Measurements from ENCODE around the gene PPARG.
"Not testable (repeated sequence)": the region's sequence is repeated elsewhere in the genome, so short reads cannot be mapped to it uniquely, and the experiment has no call there.

PPARG gene

GRCh38 chr3:12465836-12466225 lies 177.0 kb downstream of the PPARG start:
- no peak for DNase-seq

DNA sequence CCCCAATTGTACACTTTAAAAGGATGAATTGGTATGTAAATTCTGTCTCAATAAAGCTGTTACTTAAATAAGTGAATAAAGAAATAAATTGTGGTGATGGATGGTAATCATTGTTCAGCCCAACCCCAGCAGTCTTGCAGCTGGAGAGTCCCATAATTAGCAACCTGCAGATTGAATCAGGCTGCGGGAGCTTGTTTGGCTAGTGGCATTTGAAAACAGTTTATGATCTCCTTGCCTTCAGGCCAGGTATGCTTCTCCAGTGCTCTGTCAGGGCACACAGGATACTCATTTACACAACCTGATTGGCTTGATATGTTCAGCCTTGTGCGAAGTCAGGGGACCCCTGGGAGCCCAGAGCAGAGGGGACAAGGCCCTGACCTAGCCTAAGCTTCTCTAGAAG lies 178.9 kb downstream of the PPARG start:
- DNase-seq: no peak

DNA sequence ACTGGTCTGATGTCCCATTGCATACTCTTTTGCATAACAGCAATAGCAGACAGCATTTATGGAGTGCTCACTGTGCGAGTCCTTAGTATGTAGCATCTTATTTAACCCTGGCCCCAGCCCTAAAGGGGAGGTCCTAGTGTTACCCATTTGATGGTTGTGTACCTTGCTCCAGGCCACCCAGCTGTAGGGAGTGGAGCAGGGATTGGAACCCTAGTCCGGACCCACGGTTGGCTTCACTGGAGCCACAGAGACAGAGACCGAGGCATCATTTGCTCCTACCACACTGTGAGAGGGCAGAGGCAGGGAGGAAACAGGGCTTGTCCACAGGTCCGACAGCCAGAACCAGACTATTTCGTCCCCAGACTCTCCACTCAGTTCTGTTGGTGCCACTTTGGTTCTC lies 179.4 kb downstream of the PPARG start:
- no peak for DNase-seq

DNA sequence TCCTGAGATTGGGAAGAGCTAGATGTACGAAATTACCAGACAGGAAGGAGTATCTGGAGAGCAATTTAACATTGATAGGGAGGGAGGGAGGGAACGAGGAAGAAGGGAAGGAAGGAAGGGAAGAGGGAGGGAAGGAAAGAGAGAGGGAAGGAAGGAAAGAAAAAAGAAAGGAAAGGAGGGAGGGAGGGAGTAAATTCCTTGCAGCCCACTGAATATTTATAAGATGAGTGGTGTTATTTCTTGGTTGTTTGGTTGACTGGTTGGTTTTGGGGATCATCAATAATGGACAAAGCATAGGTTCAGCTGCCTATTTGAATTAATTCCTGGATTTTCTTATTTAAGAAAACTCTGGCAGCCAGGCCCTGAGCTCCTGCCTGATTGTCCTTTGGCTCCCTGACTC lies 179.9 kb downstream of the PPARG start:
- DNase-seq: no peak

GRCh38 chr3:12469222-12469621 lies 180.4 kb downstream of the PPARG start:
- not testable (repeated sequence) for DNase-seq

GRCh38 chr3:12470111-12470510 lies 181.2 kb downstream of the PPARG start:
- no peak for DNase-seq

- no peak for DNase-seq
Observed at GRCh38 chr3:12470680-12471079, 181.8 kb downstream of the PPARG start.

DNA sequence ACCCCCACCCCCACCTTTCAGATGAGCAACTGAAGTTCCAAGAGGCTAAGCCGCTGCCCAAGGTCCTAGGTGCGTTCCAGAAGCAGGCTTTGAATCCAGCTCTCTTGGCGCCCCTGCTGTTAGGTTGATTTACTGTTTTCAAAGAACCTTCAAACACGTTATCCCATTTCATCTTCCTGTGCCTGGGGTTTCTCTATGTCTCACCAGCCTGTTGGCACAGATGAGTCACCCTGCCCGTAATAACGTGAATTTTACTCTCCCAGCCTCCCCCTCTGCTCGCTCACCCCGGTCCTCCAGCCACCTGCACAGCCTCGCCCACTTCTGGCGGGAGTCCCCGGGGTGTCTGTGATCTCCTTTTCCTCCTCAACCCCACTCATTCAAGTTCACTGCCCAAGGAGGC lies 182.4 kb downstream of the PPARG start:
- no peak for DNase-seq

DNA sequence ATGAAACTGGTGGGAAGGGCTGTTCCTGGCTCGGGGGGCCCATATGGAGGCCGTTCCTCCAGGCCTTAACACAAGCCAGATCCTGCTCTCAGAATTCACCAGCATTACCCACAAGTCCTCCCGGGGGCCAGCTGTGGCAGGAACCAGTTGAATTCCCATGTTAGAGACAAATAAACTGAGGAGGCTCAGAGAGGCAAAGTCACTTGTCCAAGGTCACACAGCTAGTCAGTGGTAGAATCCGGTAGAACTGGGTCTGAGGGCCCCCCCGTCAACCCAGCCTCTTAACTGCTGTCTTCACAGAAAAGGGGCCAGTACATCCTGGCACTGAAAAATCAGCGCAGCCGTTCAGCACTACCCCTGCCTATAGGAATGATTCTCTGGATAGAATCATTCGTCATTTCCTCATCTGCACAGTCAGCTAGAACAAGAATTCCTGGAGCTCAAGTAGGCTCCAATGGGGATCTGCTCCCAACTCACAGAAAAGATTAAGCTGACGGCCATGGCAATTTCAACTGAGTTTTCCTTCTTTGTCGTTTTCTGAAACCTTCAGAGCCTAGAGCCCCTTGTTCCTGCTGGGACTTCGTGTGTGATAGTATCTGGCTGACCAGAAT lies 183.2 kb downstream of the PPARG start:
- DNase-seq: no peak

GRCh38 chr3:12472796-12473195 lies 183.9 kb downstream of the PPARG start:
- no peak for DNase-seq

- no peak for DNase-seq
Observed at GRCh38 chr3:12473511-12473910, 184.6 kb downstream of the PPARG start.

- no peak for DNase-seq
Observed at GRCh38 chr3:12476238-12476897, 187.5 kb downstream of the PPARG start.

- no peak for DNase-seq
Observed at GRCh38 chr3:12477256-12477655, 188.4 kb downstream of the PPARG start.

DNA sequence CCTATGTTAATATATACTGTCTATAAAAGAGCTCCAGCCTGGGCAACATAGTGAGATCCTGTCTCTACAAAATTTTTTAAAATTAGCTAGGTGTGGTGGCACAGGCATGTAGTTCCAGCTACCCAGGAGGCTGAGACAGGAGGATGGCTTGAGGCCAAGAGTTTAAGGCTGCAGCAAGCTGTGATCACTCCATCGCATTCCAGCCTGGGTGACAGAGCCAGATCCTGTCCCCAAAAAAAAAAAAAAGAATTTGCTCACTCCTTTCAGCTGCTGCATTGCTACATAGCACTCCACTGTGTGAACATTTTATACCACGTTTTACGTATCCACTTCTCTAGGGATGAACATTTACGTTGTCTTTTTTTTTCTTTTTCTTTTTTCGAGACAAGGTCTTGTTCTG lies 189.5 kb downstream of the PPARG start:
- DNase-seq: no peak

DNA sequence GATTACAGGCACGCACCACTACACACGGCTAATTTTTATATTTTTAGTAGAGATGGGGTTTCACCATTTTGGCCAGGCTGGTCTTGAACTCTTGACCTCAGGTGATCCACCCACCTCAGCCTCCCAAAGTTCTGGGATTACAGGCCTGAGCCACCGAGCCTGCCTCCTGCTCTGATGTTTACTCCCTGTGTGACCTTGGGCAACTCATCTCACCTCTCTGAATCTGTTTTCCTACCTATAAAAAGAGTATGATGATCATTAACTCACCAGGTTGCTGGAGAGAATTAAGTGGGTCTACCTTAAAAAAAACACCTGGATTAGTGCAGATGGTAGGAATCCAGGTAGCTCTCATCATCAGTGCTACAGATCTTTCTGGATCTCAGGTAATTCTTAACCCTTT lies 190.3 kb downstream of the PPARG start:
- not testable (repeated sequence) for DNase-seq

GRCh38 chr3:12479919-12480427 lies 191.1 kb downstream of the PPARG start:
- DNase-seq: no peak

DNA sequence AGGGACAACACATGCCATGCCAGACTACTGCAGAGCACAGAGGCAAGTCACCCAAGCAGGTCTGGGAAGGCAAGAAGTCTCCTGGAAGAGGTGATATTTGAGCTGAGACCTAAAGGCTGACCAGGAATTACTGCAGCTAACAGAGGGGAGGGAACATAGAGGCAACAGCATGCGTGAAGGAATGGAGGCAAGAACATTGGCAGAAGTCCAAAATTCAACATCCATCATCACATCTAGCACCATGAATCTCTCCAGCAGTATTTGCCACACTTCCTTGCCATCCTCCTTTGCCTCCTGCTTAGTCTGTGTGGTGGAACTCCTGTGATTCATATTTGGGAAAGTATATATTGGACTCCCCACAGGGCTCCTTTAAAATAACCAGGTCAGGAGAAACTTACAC lies 194.5 kb downstream of the PPARG start:
- DNase-seq: no peak

- DNase-seq: no peak
Observed at GRCh38 chr3:12483872-12484197, 195.0 kb downstream of the PPARG start.

Measured in cortex of kidney (tissue), 1 donor.